ENCODE data around the gene GLIS1.

Gene GLIS1

DNA sequence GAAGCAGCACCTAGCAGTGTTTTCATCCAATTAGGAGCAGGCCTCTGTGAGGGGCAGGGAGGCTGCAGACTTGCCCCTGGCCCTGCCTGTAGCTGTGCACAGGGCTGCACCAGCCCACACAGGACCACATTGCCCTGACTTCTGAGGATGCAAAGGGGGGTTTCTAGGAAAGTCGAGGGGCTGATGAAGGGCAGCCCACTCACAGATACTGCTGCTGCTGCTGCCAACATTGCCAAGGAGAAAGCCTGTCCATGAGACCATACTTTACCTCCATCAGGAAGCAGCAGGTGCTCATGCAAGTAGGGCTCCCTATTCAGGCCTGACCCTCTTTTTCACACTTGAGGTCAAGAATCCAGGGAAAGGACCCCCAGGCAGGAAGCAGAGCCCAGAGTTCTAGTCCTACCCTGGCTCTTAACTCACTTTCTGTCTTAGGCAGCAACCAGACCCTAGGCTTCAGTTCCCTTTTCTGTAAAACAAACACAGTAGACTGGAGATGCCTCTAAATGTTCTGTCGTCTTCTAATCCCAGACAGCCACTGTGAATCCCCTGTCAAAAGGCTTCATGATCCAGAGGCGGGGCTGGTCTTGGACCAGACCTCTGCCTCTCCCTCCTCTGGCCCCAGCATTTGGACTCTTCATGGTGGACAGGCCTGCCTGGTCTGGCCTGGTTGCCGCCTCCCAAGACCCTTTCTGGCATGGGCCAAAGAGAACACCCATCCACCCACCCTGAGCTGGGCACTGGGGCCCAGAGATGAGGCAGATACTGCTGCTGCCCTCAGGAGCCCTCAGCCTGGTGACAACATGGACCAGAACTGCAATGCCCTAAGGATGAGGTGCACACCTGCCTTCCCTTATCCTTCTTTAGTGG, 120.2 kb downstream of the GLIS1 start:
- TF ChIP-seq, protein P1, sequence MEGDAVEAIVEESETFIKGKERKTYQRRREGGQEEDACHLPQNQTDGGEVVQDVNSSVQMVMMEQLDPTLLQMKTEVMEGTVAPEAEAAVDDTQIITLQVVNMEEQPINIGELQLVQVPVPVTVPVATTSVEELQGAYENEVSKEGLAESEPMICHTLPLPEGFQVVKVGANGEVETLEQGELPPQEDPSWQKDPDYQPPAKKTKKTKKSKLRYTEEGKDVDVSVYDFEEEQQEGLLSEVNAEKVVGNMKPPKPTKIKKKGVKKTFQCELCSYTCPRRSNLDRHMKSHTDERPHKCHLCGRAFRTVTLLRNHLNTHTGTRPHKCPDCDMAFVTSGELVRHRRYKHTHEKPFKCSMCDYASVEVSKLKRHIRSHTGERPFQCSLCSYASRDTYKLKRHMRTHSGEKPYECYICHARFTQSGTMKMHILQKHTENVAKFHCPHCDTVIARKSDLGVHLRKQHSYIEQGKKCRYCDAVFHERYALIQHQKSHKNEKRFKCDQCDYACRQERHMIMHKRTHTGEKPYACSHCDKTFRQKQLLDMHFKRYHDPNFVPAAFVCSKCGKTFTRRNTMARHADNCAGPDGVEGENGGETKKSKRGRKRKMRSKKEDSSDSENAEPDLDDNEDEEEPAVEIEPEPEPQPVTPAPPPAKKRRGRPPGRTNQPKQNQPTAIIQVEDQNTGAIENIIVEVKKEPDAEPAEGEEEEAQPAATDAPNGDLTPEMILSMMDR (IDR thresholded peaks at IDR 0.05; ENCODE audit: low read depth, low read length): no peak
- no peak overlapping the region for H3K4me3 ChIP-seq (ENCODE audit: low read depth, low read length)

DNA sequence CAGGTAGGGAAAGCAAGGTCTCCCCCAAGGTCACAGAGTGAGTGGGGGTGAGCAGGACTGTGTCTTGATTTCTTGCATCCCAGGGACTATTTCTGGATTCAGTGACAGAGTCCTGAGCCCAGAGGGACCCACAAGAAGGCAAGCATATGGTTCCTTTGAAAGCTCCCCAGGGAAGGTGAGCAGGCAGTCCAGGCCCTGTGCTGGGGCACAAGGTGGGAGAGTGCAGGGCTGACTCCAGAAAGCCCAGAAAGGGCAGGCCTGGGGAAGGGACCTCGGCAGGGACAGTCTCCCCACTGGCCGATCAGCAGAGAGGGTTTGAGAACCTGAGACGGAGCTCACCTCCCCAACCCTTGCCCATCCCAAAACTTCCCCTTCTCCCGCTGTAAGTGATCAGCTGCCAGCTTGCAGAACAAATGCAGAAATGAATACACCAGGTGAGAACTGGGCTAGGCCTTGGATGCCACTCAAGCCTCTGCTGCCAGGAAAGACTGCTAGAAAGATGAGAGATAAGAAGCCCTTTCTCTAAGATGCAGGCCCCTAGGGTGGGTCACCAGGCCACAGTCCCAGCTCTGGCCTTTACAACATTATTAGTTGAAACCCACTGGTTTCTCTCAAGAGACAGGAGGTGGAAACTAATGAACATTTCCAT, 121.0 kb downstream of the GLIS1 start:
- no peak overlapping the region for H3K4me3 ChIP-seq (ENCODE audit: low read depth, low read length)
- TF ChIP-seq, protein P1 (IDR thresholded peaks at IDR 0.05; ENCODE audit: low read depth, low read length): no peak

DNA sequence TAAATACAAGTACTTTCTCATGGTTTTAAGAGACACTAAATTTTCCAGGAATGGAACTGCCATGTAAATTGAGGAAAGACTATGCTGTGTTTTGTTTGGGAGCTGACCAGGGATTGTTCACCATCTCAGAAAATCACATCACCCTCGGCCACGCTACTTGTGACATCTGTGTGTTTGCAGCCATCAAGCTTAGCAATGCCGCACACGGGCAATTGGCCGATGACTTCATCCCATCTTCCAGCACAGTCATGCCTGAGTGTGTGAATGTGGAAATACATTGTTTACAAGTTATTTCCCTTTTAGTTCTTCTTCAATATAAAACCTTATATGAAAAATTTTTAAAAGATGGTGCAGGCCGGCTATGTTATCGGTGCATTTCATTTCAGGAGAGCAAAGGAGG, 121.6 kb downstream of the GLIS1 start:
- H3K4me3 ChIP-seq (ENCODE audit: low read depth, low read length): no peak overlapping the region

DNA sequence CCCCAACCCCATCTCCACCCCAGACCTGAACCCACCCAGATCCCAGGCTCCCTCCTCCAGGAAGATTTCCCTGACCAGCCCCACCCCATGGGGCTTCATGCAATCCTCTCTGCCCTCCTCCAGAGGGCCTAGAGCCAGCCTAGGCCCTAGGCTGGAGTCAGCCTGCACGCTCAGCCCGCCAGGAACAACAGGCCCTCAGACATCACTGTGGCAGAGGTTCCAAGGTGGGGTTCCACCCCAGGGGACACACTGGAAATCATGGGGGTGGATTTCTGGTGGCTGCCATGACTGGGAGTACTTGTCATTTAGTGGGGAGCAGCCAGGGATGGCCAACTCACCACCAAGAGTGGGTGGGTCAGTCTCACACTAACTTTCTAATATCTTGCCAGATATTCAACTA, 122.0 kb downstream of the GLIS1 start:
- TF ChIP-seq, protein P1 (IDR thresholded peaks at IDR 0.05; ENCODE audit: low read depth, low read length): no peak
- no peak overlapping the region for H3K4me3 ChIP-seq (ENCODE audit: low read depth, low read length)

More for the DNA sequence above, 121.6 kb downstream of the GLIS1 start:
- TF ChIP-seq, protein P1 (IDR thresholded peaks at IDR 0.05; ENCODE audit: low read depth, low read length): no peak

DNA sequence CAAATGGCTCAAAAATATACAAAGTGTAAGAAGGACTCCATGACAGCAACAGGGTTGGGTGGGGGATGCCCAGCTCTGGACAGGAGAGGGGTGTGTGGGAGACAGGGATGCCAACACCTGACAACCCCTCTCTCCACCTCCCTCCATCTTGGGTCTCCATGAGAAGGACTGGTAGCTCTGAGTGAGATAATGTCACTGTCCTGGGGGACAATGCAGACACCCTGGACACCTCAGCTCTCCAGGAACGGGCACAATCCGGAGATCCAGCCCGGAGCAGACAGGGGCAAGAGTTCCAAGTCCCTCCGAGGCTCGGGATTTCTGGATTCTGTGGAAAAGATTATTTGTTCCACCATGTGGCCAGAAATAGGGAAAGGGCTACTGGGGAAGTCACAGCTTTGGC, 122.5 kb downstream of the GLIS1 start:
- TF ChIP-seq, protein P1 (IDR thresholded peaks at IDR 0.05; ENCODE audit: low read depth, low read length): no peak
- H3K4me3 ChIP-seq (ENCODE audit: low read depth, low read length): no peak overlapping the region

DNA sequence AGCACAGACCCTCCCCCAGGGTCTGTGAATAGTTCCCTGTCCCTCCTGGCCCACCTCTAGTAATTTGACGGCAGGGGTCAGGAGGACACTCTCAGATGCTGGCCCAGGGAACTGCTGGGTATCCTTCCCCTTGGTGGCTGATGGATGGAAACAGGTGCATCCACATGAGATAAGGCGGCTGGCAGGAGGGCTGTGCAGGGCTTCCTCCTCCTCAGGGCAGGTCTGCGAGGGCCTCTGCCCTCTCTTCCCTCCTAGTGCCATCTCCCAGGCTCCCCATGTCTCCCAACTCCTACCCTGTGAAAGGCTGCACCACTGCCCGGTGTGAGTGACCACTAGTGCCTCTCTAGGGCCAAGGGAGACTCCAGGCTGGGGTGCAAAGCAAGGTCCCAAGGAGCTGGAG, 123.9 kb downstream of the GLIS1 start:
- TF ChIP-seq, protein P1 (IDR thresholded peaks at IDR 0.05; ENCODE audit: low read depth, low read length): no peak
- no peak overlapping the region for H3K4me3 ChIP-seq (ENCODE audit: low read depth, low read length)

Measured in WI38 (cell line).